EH (cell line): ENCODE data around the gene LCE4A.

Experiments used
- DNase-seq: peaks from one replicate; pipeline ENCODE4 v3.0.0-alpha.2; 2015; ENCODE audit warnings: low read depth

Gene LCE4A

DNA sequence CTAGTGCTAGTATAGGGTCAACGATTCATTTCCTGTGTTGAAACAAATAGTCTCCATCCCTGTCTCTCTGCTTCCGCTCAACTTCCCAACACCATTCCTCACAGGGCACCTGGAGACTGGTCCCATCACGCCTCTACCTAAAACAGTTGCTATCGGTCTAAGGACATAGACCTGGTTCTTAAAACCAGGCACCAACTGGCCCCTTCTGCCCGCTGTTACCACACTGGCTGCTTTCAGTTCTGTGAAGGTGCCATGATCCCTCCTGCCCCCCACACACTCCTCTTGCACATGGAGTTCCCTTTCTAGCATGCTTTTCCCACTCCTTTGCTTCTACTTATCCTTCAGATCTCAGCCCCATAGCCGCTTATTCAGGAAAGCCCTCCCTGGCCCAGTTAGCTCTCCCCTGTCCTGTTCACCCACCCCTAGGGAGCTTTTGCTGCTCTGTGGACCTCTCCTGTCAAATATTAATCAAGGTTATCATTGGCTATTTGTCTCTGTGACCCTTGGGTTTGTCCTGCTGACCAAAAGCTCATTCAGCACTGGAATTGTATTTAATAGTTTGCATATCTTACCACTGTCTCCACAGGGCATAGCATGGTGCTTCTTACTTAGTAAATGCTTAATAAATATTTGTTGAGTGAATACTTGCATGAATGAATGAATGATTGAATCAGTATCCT lies 37.9 kb downstream of the LCE4A start:
- no peak for DNase-seq

DNA sequence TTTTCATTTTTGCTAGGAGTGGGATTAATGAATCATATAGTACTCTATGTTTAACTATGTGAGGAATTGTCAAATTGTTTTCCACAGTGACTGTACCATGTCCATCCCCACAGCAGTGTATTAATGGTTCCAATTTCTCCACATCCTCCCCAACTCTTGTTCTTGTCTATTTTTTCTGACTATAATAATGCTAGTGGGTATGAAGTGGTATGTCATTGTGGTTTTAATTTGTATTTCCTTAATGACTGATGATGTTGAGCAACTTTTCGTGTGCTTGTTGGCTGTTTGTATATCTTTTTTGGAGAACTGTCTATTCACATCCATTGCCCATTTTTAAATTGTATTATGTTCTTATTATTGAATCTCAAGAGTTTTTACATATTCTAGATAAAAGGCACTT lies 39.9 kb downstream of the LCE4A start:
- no peak for DNase-seq

DNA sequence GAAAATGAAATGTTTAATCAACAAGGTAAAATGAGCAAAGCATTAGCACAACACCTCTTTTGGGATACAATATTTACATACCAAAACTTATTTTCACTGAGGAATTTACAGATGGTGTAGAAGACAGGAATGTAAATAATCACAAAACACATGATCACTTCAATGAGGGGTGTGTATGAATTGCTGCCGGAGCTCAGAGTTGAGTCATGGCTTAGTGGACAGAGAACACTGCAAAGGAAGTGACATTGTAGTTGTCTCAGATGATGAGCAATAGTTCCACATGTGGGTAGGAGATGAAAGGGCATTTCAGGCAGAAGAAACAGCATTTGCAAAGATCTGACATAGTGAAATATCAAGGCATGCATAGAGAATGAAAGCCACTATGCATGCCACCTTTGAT lies 44.3 kb downstream of the LCE4A start:
- DNase-seq: peak; percentile 57

DNA sequence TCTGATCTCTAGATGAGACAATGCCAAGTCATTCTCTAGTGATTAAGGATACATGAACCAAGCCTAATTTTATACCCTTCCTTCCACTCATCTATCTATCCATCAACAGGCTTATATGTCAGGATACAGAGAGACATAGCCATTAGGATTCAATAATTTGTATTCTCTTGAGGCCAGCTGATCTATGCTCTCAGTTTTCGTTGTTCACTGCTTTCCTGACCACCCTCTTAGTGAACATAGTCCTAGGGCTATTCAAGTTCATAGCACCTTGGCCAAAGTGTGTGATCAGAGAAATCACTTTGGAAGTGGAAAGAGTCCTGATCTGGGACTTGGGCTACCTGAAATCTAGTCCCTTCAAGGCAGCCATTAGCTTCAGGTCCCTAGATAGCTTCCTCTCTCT lies 45.6 kb downstream of the LCE4A start:
- no peak for DNase-seq

DNA sequence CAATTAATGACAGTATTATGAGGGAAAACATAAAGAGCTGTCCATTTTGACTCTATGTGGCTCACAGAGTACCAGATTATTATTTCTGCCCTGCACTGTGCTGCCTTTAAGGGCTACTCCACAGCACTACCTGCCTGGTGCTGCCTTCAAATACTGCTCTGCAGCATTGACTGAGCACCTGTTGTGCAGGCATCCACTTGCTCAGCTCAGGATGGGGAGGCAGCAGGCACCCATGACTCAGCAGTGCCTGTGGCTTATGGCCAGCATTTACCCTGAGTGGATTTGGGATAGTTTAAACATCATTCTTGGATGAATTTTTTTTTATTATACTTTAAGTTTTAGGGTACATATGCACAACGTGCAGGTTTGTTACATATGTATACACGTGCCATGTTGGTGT lies 48.9 kb downstream of the LCE4A start:
- DNase-seq: no peak

DNA sequence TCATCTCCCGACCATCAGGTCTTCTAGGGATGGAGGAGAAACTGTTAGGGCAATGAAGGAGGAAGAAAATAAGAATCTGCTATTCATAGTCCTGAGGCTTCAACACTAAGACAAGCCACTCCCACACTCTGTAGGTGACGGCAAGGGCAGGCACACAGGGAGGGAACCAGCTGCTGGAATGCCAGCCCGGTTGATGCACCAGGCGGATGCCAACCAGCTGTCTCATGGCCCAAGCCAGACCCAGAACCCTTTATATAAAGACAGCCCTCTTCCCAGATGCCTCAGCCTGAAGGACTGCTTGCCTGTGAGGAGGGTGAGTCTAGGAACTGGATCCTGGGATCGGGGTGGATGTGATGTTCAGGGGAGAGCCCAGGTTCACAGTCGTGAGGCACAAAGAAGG lies 49.8 kb downstream of the LCE4A start, which contains the start of gene KPRP:
KPRP (plus strand) TSS at position 279 of the 400 bp plus-strand sequence. CDS start 1,564 bp downstream, outside the sequence.
- DNase-seq: no peak

DNA sequence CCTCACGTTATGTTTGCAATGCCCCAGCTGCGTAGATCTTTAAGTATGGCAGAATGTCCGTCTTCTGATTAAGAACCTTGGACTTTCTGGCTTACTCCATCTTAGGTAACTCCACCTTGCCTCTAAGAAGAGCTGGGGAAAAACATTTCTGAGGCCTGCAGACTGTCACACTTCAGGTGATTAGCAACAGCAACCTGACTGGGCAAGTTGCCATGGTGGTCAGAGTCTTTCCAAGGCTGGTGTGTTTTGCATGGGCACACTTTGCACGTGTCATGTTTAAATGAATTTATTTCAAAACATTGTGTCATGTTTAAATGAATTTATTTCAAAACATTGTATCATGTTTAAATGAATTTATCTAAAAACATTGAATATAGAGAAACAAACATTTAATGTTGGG lies 50.7 kb downstream of the LCE4A start:
- DNase-seq: no peak
